ENCODE results near the gene FAAH2. TPM values are rescaled to one million over a fixed set of nuclear protein-coding genes. Genes with fewer than 3 reads are reported as not detected.
A peak's percentile ranks its signal among the peaks of the same experiment; 100 is the strongest.
"Not testable (repeated sequence)": the region's sequence is repeated elsewhere in the genome, so short reads cannot be mapped to it uniquely, and the experiment has no call there.

Gene FAAH2
- total and polyA plus RNA-seq, 5 experiments from 2014 or later: 1.9 to 7.9 (median 3.4) TPM

DNA sequence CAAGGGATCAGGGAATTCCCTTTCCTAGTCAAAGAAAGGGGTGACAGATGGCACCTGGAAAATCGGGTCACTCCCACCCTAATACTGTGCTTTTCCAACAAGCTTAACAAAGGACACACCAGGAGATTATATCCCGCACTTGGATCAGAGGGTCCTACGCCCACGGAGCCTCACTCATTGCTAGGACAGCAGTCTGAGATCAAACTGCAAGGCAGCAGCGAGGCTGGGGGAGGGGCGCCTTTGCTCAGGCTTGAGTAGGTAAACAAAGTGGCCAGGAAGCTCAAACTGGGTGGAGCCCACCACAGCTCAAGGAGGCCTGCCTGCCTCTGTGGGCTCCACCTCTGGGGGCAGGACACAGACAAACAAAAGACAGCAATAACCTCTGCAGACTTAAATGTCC, 9.2 kb downstream of the FAAH2 start:
- POLR2A ChIA-PET: interaction anchor here (0.6 kb wide), 1 partner anchor 58 kb away, joined by 7 read pairs; no protein-coding TSS in a partner anchor
- peaks cover 7 to 22% (median 21%) of the 10 kb centered on the region in 3 donors for H3K36me3 Mint-ChIP-seq
- peaks cover 2 to 19% (median 8%) of the 10 kb centered on the region in 4 donors for H3K4me1 Mint-ChIP-seq
- H3K27ac Mint-ChIP-seq, H3K4me3 Mint-ChIP-seq, H3K27me3 Mint-ChIP-seq, ATAC-seq, H3K9me3 Mint-ChIP-seq, DNase-seq: not testable (repeated sequence)

DNA sequence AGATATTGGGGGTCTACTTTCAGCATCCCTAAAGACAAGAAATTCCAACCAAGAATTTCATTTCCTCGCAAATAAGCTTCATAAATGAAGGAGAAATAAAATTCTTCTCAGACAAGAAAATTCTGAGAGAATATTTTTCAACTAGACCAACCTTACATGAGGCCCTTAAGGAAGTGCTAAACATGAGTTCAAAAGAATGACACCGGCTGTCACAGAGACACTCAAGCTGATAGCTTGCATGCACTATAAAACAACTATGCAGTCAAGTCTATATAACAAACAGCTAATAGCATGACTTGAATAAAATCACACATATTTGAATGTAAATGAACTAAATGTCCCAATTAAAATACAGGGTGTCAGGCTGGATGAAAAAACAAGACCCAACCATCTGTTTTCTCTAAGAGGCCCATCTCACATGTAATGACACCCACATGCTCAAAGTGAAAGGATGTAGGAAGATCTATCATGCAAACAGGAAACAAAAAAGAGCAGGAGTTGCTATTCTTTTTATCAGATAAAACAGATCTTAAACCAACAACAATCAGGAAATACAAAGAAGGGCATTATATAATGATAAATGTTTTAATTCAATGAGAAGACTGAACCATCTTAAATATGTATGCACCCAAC, 27.2 kb downstream of the FAAH2 start:
- H3K27ac Mint-ChIP-seq: peak overlapping the region in 7 of 10 donors; percentile 11 to 75 (median 58)

DNA sequence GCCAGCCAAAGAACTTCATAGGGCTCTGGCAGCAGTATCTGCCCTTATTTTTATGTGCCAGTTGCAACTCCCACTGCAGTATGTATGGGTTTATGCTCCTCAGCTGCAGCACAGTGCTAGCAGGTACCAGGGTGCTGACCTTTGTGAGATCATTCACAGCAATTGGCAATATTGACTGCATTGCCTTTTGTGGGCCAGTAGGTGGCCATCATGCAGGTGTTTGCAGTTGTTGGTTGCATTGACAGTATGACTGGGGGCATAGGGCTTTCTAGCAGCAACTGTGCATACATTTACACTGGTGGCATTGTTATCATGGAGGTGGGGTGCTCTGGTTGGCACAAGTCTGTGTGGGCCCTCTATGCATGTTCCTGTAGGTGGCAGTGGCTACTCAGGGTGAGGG, 42.5 kb downstream of the FAAH2 start:
- POLR2A ChIA-PET: no interaction called here
- no peaks in the 10 kb centered on the region for H3K27me3 Mint-ChIP-seq
- no peak overlapping the region for H3K27ac Mint-ChIP-seq
- peaks cover 0 to 32% (median 8%) of the 10 kb centered on the region in 9 donors for H3K9me3 Mint-ChIP-seq
- H3K36me3 Mint-ChIP-seq: peaks cover 15 to 34% (median 16%) of the 10 kb centered on the region in 3 donors
- no peaks in the 10 kb centered on the region for H3K4me1 Mint-ChIP-seq
- H3K4me3 Mint-ChIP-seq: no peak overlapping the region
- ATAC-seq (no peak), DNase-seq (no peak)

More for the DNA sequence above, 27.2 kb downstream of the FAAH2 start:
- Mint-ChIP-seq H3K9me3 (peaks cover 0 to 50% (median 14%) of the 10 kb centered on the region in 9 donors), H3K36me3 (peaks cover 0 to 18% (median 16%) of the 10 kb centered on the region in 3 donors), H3K4me1 (peaks cover 0 to 9% (median 5%) of the 10 kb centered on the region in 4 donors), H3K4me3 (no peak overlapping the region), H3K27me3 (no peaks in the 10 kb centered on the region)
- ATAC-seq (no peak), DNase-seq (peak in 2 of 10 donors; percentile 2 to 9)
- POLR2A ChIA-PET: no interaction called here

DNA sequence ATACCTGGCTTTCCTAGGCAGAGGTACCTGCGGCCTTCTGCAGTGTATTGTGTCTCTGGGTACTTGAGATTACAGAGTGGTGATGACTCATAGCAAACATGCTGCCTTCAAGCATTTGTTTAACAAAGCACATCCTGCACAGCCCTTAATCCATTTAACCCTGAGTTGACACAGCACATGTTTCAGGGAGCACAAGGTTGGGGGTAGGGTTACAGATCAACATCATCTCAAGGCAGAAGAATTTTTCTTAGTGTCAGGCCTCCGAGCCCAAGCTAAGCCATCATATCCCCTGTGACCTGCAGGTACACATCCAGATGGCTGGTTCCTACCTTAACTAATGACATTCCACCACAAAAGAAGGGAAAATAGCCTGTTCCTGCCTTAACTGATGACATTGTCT, 49.3 kb downstream of the FAAH2 start:
- H3K27me3 Mint-ChIP-seq, H3K27ac Mint-ChIP-seq, H3K4me1 Mint-ChIP-seq, ATAC-seq, H3K4me3 Mint-ChIP-seq, POLR2A ChIA-PET, DNase-seq: not testable (repeated sequence)
- peaks cover 12 to 34% (median 20%) of the 10 kb centered on the region in 3 donors for H3K36me3 Mint-ChIP-seq
- peaks cover 3 to 44% (median 10%) of the 10 kb centered on the region in 9 donors for H3K9me3 Mint-ChIP-seq

DNA sequence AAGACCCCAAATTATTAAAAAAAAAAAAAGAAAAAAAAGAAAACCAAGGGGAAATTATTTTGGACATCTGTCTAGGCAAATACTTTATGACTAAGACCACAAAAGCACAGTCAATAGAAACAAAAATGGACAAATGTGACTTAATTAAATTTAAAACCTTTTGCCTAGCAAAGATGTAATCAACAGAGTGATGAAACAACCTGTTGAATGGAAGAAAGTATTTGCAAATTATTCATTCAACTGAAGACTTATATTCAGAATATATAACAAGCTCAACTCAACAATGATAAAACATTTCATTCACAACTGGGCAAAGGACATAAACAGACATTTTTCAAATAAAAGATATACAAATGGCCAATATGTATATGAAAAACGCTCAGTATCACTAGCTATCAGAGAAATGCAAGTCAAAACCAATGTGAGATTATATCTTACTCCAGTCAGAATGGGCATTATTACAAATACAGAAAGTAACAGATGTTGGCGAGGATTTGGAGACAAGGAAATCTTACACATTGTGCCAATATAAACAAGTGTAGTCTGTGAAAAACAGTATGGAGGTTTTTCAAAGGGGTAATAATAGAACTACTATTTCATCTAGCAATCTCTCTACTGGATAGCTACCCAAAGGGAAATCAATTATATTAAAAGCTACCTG, 67.1 kb downstream of the FAAH2 start:
- no peak for ATAC-seq
- Mint-ChIP-seq H3K27me3 (no peaks in the 10 kb centered on the region), H3K9me3 (peaks cover 0 to 23% (median 6%) of the 10 kb centered on the region in 9 donors), H3K27ac (no peak overlapping the region), H3K36me3 (peaks cover 6 to 14% (median 7%) of the 10 kb centered on the region in 3 donors), H3K4me3 (no peak overlapping the region), H3K4me1 (no peaks in the 10 kb centered on the region)
- POLR2A ChIA-PET: interaction anchor here (0.6 kb wide), 1 partner anchor 58 kb away, joined by 7 read pairs; no protein-coding TSS in a partner anchor
- DNase-seq: no peak

DNA sequence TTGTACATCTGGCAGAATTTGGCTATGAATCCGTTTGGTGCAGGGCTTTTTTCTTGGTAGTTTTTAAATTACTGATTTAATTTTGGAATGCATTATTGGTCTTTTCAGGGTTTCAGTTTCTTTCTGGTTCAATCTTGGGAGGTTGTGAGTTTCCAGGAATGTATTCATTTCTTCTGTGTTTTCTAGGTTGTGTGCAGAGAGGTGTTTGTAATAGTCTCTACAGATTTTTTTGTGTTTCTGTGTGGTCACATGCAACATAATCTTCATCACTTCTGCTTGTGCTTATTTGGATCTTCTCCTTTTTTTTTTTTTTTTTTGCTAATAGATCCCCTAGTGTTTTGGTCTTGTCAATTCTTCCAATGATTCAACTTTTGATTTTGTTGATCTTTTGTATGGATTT, 77.6 kb downstream of the FAAH2 start:
- POLR2A ChIA-PET: no interaction called here
- Mint-ChIP-seq H3K4me3 (no peak overlapping the region), H3K36me3 (peaks cover 0 to 19% (median 18%) of the 10 kb centered on the region in 3 donors), H3K4me1 (no peaks in the 10 kb centered on the region), H3K27ac (no peak overlapping the region), H3K9me3 (peaks cover 0 to 13% (median 2%) of the 10 kb centered on the region in 9 donors), H3K27me3 (no peaks in the 10 kb centered on the region)
- ATAC-seq: no peak
- no peak for DNase-seq

DNA sequence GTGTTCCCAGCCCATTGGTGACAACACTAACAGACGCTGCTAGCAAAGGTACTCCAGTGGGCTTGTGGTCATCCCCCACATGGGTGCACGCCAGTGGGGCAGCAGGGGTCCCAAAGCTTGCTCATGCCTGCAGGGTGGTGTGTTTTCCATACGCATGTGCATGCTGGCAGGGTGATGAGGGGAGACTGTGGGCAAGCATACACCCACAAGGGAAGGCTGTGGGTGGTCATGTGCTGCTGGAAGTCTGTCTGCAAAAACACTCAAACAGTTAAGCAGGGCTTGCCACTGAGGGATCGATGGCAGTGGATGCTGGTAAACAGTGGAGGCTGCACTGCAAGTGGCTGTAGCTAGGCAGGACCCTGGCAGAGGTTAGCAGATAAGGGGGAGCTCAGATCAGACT, 79.9 kb downstream of the FAAH2 start:
- no peak for ATAC-seq
- Mint-ChIP-seq H3K36me3 (peaks cover 0 to 21% (median 14%) of the 10 kb centered on the region in 3 donors), H3K4me3 (no peak overlapping the region), H3K27ac (no peak overlapping the region), H3K4me1 (no peaks in the 10 kb centered on the region), H3K27me3 (no peaks in the 10 kb centered on the region), H3K9me3 (peaks cover 0 to 15% (median 0%) of the 10 kb centered on the region in 9 donors)
- DNase-seq: no peak
- POLR2A ChIA-PET: no interaction called here

DNA sequence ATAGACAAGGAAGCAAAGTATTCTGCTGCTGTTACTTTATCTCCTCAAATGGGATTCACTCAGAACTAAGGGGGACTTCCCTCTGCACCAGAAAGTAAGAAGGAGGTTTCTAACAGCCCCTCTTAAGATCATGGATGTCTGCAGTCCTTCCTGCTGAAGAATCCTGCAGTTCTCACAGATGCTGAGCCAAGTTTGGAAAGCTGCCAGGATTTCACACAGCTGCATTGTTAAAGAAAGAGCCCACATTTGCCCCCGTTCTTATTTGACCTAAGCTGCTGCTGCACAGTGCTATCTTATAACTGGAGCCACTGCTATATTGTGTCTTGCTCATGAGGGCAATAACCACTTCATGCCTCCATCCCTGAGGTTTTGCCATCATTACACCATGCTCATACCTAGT, 81.1 kb downstream of the FAAH2 start:
- POLR2A ChIA-PET: no interaction called here
- Mint-ChIP-seq H3K9me3 (peaks cover 0 to 10% (median 0%) of the 10 kb centered on the region in 9 donors), H3K4me3 (no peak overlapping the region), H3K27ac (no peak overlapping the region), H3K27me3 (no peaks in the 10 kb centered on the region), H3K36me3 (peaks cover 0 to 17% (median 8%) of the 10 kb centered on the region in 3 donors), H3K4me1 (no peaks in the 10 kb centered on the region)
- DNase-seq (no peak), ATAC-seq (no peak)

DNA sequence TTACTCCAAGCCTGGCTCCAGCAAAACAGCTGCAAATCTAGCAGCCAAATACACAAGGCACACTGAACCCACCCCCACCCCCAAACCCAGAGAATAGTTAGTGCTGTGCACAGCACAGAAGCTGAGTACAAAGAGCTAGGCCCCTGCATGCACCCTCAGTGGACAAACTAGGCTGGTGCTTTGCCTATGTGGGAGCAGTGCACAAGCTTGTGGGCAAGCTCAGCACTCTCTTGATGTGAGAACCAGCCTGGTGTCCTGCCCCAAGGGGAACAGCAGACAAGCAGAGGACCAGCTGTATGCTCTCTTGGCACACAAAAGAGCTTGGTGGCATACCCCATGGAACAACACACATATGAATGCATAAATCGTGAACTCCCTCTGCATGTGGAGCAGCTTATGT, 81.7 kb downstream of the FAAH2 start:
- POLR2A ChIA-PET: no interaction called here
- DNase-seq (no peak), ATAC-seq (no peak)
- H3K4me3 Mint-ChIP-seq: no peak overlapping the region
- H3K27me3 Mint-ChIP-seq: no peaks in the 10 kb centered on the region
- no peaks in the 10 kb centered on the region for H3K4me1 Mint-ChIP-seq
- no peak overlapping the region for H3K27ac Mint-ChIP-seq
- peaks cover 0 to 15% (median 0%) of the 10 kb centered on the region in 9 donors for H3K9me3 Mint-ChIP-seq
- peaks cover 0 to 20% (median 6%) of the 10 kb centered on the region in 3 donors for H3K36me3 Mint-ChIP-seq

DNA sequence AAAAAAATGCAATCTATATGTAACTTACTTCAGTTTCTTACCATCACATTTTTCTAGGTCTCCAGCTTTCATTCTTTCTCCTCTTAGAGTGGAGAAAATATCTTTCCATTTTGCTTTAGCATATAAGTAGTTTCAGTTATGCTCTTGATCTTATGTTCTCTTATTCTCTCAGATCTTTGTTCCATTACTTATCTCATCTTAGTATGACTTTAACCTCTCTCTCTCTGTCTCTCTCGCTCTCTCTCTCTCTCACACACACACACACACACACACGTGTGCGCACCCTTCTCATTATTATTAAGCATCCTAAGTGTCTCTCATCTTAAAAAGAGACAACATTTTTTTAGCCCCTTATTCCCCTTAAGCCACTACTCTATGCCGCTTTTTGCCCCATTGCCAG, 92.8 kb downstream of the FAAH2 start:
- no peak overlapping the region for H3K4me3 Mint-ChIP-seq
- peaks cover 0 to 9% (median 4%) of the 10 kb centered on the region in 9 donors for H3K9me3 Mint-ChIP-seq
- POLR2A ChIA-PET: no interaction called here
- no peaks in the 10 kb centered on the region for H3K27me3 Mint-ChIP-seq
- ATAC-seq (no peak), DNase-seq (no peak)
- peak overlapping the region in 1 of 10 donors; percentile 39 for H3K27ac Mint-ChIP-seq
- no peaks in the 10 kb centered on the region for H3K4me1 Mint-ChIP-seq
- H3K36me3 Mint-ChIP-seq: peaks cover 7 to 30% (median 26%) of the 10 kb centered on the region in 3 donors

DNA sequence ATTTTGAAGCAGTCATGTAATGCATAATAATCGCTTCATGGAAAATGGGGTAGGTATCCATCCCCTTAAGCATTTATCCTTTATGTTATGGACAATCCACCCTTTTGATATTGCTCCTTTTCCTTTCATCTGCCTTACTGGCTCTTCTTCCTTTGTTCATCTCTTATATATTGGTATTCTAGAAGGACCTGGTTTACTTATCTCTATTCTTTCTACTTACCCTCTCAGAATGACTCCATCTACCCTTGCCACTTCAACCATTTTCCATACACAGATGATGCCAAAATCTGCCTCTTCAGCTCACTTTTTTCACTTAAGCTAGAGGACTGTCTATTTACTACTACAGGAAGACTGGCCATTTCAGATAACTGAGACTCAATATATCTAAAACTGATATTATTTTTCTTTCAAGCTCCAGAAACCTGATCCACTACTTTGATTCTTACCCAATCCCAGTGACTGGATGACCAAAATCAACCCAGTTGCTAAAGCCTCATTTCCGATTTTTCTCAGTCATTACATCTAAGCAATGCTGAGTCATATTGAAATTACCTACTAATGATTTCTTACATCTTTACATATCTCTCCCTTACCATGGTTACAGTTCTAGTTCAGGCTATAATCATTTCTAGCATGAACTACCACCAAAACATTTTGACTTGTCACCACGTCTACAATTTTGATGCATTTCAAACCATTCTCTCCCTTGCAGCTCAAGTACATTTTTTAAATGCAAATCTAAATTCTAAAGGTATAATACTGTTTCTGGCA, 93.7 kb downstream of the FAAH2 start:
- no peaks in the 10 kb centered on the region for H3K4me1 Mint-ChIP-seq
- no peak overlapping the region for H3K27ac Mint-ChIP-seq
- peaks cover 7 to 30% (median 22%) of the 10 kb centered on the region in 3 donors for H3K36me3 Mint-ChIP-seq

DNA sequence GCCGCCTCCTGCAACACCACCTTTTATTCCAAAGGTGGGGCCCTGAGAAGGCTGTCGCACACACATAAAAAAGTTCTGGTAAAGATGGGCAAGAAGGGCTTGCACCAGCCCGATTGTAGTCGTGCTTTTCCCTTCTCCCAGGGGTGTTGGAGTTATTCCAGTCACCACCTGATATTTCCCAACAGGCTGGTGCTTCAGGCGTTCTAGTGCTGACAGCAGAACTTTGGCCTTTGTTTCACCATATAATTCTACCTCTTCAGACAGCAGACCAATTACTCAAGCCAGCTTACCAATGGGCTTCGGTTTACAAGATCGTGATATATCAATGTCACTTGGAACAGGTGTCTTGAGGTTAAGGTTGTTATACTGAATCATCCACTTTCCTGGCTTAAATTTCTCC, 107.7 kb downstream of the FAAH2 start:
- Mint-ChIP-seq H3K9me3 (peaks cover 0 to 26% (median 0%) of the 10 kb centered on the region in 9 donors), H3K36me3 (peaks cover 14 to 34% (median 23%) of the 10 kb centered on the region in 3 donors)
- H3K4me3 Mint-ChIP-seq, H3K4me1 Mint-ChIP-seq, H3K27ac Mint-ChIP-seq, H3K27me3 Mint-ChIP-seq, DNase-seq, POLR2A ChIA-PET, ATAC-seq: not testable (repeated sequence)

More for the DNA sequence above, 93.7 kb downstream of the FAAH2 start:
- no peak for DNase-seq
- no peak for ATAC-seq
- Mint-ChIP-seq H3K4me3 (no peak overlapping the region), H3K9me3 (peaks cover 0 to 8% (median 1%) of the 10 kb centered on the region in 9 donors), H3K27me3 (no peaks in the 10 kb centered on the region)
- POLR2A ChIA-PET: no interaction called here

DNA sequence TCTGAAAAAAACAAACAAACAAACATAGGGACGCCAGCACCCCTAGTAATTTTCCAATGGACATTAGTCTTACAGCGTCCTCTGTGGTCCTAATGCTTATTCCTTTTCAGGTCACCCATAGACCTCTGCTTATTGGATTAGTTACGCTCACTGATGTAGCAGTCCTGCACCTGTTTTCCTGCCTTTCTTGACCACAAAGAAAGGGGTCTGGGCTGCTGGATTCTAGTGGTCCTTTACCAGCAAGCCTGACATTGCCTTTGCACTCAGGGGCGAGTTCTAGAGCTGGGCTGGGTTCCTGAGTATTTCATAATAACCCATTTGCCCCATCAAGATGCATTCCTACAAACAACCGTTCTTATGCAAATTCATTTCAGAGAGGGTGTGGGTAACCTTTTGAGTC, 116.7 kb downstream of the FAAH2 start:
- H3K27me3 Mint-ChIP-seq, H3K27ac Mint-ChIP-seq, H3K4me1 Mint-ChIP-seq, ATAC-seq, DNase-seq, POLR2A ChIA-PET, H3K4me3 Mint-ChIP-seq: not testable (repeated sequence)
- peaks cover 0 to 45% (median 13%) of the 10 kb centered on the region in 9 donors for H3K9me3 Mint-ChIP-seq
- peaks cover 9 to 15% (median 15%) of the 10 kb centered on the region in 3 donors for H3K36me3 Mint-ChIP-seq

Measured in naive thymus-derived CD8-positive, alpha-beta T cell (primary cell).